ENCODE measurements around the gene NBEA.
"Not testable (repeated sequence)": the region's sequence is repeated elsewhere in the genome, so short reads cannot be mapped to it uniquely, and the experiment has no call there.

NBEA gene

GRCh38 chr13:34941835-34942731 lies at the start of gene NBEA:
Gene NBEA, plus strand, starts transcription at chr13:34942270. Its CDS starts 551 bp downstream, at chr13:34942821.
- peak; percentile 64 for DNase-seq (ENCODE audit: low read depth)

DNA sequence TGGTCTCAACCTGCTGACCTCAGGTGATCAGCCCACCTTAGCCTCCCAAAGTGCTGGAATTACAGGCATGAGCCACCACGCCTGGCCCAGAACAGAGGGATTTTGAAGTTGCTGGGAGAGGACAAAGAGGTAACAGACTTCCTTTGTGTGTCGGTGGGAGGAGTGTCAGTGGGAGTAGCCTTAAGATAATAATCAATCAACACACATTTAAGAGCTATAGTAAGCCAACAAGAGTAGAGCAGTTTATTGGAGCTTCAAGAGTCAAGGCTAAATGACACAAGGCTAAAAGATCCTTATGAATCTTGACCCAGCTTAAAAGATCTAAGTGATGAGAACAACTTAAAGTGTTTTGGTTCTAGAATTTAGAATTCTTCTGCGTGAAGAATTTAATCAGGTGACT lies 47.3 kb upstream of the NBEA start:
- DNase-seq (ENCODE audit: low read depth), result no peak

GRCh38 chr13:34897220-34897619 lies 44.9 kb upstream of the NBEA start:
- no peak for DNase-seq (ENCODE audit: low read depth)

GRCh38 chr13:34899888-34900287 lies 42.2 kb upstream of the NBEA start:
- DNase-seq (ENCODE audit: low read depth), result no peak

- DNase-seq (ENCODE audit: low read depth), result no peak
Measured at GRCh38 chr13:34900288-34900739, 41.8 kb upstream of the NBEA start.

DNA sequence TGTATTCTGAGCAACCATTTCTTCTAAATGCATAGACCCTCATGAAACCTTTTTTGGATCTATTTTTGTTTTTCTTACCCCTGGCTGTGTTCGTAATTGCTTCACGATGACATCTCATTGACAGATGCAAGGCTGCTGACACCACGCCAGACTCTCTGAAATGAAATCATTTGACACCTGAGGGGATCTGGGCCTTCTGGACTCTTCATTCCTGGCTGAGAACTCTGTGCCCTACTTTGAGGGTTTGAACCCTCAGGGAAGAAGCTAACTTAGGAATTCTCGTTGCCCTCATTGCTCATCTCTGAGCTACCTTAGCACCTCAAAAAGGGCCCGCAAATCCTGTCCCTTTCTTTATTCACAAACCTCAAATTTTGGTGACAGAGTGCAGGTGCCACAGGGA lies 40.5 kb upstream of the NBEA start:
- DNase-seq (ENCODE audit: low read depth), result no peak

GRCh38 chr13:34911159-34911558 lies 30.9 kb upstream of the NBEA start:
- no peak for DNase-seq (ENCODE audit: low read depth)

DNA sequence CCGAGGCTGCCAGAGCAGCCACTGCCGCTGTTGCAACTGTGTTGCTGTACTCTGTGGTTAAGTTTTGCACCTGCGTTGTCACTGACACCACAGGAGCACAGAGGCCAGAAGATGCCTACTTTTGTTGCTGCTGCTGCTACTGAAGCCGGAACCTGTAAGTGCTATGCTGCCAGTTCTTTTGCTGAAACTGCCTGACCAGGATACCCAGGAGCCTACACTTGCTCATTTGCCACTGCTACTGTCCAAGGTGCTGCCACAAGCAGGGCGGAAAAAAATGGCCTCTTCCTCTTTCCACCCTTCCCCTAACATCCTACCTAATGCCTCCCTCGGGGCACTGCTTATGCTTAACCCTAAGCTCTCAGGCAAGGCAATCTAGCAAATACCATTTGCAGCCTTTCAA lies 29.0 kb upstream of the NBEA start:
- no peak for DNase-seq (ENCODE audit: low read depth)

- DNase-seq (ENCODE audit: low read depth), result no peak
Measured at GRCh38 chr13:34914416-34914815, 27.7 kb upstream of the NBEA start.

DNA sequence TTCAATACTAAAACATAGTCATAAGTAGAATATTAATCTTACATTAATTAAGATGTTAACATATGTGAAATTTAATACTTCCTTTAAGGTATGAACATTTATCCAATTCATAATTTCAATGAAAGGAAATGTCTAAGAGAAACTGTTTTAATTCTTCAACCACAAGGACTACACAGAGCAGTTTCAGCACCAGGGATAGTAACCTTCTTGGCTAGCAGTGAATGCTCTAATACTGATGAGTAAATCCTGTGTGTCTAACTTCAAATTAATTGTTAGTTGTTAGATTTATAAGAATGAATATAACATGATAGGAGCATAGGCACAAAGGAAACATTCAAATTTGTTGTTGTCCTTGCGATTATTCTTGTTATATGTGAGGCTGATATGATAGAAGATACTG lies 15.6 kb upstream of the NBEA start:
- DNase-seq (ENCODE audit: low read depth), result no peak

DNA sequence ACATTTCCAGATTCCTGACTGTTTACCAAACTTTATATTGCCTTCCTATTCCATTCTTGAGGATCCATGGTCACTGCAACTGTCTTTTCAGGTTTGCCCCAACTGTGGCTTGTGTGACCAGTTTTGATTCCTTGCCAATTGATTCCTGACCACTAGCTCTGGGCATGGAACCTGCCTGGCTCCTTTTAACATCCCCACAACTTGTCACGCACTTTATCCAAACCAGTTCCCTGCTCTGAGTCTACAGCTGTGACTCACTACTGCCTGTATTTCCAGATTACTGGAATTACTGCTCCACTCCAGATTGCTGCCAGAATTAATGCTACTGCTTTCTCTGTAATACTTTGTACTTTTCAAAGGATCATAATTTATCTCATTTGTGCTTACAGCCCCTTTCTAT lies 13.4 kb upstream of the NBEA start:
- DNase-seq (ENCODE audit: low read depth), result not testable (repeated sequence)

- no peak for DNase-seq (ENCODE audit: low read depth)
Measured at GRCh38 chr13:34931572-34931971, 10.5 kb upstream of the NBEA start.

DNA sequence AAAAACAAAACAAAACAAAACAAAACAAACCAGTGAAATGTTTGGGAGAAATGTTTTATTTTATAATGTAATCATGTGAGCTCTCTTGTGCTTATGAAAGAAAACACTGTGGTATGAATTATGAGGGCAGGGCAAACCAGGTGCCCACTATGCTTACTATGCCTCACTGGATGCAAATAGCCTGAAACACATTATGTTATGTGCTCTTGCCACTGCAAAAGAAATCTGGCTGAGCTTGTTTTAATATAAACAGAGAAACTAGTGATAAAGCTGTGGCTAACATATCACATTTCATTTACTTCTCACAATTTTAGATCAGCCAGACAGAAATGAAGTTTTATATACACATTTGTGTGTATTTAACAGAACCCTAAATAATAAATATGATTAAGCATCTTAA lies 8.7 kb upstream of the NBEA start:
- no peak for DNase-seq (ENCODE audit: low read depth)

DNA sequence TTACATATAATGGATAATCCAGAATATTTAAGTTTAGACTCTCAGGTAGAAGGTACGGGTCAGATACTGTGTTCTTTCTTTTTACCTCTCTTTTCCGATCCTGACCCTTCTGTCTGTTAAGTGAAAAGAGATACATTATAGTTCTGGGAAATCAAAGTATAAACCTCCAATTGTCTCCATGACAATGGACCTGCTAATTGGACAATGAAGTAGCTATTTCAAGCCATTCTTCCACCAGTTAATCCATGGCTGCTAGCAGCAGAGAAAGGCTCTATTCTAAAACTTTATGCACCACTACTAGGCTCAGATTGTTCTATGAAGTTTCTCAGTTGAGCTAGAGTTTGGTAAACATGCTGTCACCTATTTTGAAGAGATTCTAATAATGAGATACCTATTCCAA lies 8.3 kb upstream of the NBEA start:
- no peak for DNase-seq (ENCODE audit: low read depth)

- DNase-seq (ENCODE audit: low read depth), result no peak
Measured at GRCh38 chr13:34935841-34936240, 6.2 kb upstream of the NBEA start.

- no peak for DNase-seq (ENCODE audit: low read depth)
Measured at GRCh38 chr13:34939771-34940170, 2.3 kb upstream of the NBEA start.

DNA sequence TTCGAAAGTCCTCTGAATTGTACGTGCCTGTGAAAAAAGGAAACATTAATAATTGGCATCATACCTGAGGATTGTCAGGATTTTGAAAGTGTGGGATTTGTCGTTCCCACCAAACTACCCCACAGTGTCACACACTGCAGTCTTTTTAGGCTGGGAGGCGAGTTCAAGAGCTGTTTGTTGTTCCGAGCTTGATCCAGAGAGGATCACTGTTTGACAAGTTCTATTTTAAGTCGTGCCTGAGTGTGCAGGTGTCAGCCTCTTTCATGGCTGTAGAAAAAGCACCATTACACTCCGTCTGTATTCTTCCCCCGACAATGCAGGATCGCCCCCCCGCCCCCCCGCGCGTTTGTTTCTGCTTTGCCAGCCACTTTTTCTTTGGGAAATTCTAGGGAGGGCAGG lies 635 bp upstream of the NBEA start:
- DNase-seq (ENCODE audit: low read depth), result no peak

GRCh38 chr13:34942732-34943435 lies 814 bp downstream of the NBEA start:
- DNase-seq (ENCODE audit: low read depth), result no peak

- DNase-seq (ENCODE audit: low read depth), result no peak
Measured at GRCh38 chr13:34943436-34944273, 1.6 kb downstream of the NBEA start.

DNA sequence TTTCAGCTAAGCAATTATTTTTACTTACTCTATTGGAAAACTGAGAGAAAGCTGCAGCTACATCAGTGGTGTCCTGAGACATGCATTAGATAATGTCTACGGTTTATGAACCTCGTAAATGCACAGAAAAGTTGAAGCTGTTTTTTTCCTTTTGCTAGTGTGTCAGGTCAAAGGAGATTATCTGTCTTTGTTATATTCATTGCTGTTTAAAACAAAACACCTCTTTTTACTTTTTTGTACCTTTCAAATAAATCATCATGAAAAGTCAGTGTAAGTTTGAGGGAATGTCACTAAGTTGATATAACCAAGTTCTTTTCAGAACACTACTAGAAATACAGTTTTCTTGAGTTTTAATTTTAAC lies 2.2 kb downstream of the NBEA start:
- no peak for DNase-seq (ENCODE audit: low read depth)

GRCh38 chr13:34944751-34945150 lies 2.7 kb downstream of the NBEA start:
- DNase-seq (ENCODE audit: low read depth), result no peak

GRCh38 chr13:34951528-34951927 lies 9.5 kb downstream of the NBEA start:
- DNase-seq (ENCODE audit: low read depth), result no peak

DNA sequence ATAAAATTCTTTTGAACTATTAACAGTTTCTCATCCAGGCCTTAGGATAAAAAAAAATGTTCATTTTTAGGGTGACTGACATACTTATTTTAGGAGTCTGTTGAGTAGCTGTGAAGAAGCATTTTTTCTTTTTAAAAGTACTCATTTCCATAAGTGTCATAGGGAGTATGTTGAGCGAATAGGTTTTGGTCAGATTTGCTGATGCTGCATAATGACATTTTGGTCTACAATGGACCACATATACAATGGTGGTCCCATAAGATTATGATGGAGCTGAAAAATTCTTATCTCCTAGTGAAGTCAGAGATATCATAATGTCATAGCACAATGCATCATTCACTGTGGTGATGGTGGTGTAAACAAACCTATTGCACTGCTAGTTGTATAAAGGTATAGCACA lies 17.4 kb downstream of the NBEA start:
- DNase-seq (ENCODE audit: low read depth), result no peak

All from activated T-cell treated with anti-CD3 and anti-CD28 coated beads for 24 hours (primary cell).